ENCODE data around the gene PTPN6.

Gene PTPN6

DNA sequence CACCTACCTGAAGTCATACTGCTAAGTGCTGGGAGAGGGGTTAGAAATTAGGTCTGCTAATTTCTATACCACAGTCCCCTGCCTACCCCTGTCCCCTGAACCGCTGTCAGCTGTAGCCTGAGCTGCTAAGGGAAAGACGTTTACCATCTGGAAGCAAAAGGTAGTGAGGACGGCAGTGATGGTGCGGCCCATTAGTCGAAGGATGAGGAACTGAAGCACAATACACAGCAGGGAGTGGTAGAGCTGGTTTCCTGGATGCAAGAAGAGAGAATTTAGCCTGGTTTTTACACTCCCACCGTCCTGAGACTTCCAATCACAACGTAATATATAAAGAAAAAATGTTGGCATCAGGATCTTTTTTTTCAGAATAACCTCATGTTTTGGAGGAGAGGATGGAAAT, 31.4 kb downstream of the PTPN6 start:
- no peak for DNase-seq
- in situ Hi-C loops (cut with MboI; ENCODE audit: low pct_unique_long_range_greater_than_20kb, low sequenced_read_pairs): no loop called here

DNA sequence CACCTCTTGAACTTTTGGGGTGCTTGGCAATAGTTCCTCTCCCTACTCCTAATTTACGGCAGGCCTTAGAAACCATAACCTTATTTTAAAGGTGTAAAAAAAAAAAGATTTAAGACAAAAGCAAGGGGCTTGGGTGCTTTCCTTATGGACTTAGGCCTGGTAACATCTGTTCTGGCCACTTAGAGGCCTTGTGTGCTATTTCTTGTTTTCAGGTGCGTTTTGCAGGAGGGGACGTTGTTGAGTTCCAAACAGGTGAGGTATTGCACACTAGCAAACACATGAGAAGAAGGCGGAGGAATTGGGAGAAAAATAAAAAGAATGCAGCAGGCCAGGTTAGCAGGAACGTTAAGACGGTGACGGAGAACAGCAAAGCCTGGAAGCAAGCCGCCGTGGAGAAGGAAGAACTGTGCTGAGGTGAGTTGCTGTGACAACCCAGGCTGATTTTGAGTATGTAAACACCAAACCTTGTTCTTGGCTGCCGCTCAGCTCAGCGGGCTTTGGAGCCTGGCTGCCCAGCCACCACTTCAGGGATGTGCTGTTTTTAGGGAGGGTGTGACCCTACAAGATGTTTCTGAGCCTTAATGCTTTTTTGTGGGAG, 36.9 kb downstream of the PTPN6 start:
- in situ Hi-C loops (cut with MboI; ENCODE audit: low pct_unique_long_range_greater_than_20kb, low sequenced_read_pairs): no loop called here
- DNase-seq: no peak

DNA sequence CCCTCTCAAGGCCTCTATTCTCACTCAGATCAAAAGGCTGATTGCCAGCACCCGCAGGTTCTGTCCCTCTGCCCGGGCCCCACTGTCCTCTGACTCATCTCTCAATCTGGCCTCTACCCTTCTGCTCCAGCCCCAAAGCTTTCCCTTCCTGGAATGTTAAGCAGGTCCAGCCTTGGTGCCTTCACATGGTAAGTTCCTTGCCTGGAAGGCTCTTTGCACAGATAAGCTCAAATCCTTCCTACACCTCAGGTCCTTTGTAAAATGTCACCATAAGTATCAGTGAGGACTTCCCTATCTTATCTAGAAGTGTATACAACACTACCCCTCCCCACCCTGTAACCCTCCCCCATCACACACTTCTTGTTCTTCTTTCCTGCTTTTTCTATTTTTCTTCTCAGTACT, 44.9 kb downstream of the PTPN6 start:
- no peak for DNase-seq

GRCh38 chr12:6998715-6999451, 47.7 kb downstream of the PTPN6 start:
- in situ Hi-C loops (cut with MboI; ENCODE audit: low pct_unique_long_range_greater_than_20kb, low sequenced_read_pairs): no loop called here
- no peak for DNase-seq

More for the DNA sequence above, 44.9 kb downstream of the PTPN6 start:
- in situ Hi-C loops (cut with MboI; ENCODE audit: low pct_unique_long_range_greater_than_20kb, low sequenced_read_pairs): no loop called here

DNA sequence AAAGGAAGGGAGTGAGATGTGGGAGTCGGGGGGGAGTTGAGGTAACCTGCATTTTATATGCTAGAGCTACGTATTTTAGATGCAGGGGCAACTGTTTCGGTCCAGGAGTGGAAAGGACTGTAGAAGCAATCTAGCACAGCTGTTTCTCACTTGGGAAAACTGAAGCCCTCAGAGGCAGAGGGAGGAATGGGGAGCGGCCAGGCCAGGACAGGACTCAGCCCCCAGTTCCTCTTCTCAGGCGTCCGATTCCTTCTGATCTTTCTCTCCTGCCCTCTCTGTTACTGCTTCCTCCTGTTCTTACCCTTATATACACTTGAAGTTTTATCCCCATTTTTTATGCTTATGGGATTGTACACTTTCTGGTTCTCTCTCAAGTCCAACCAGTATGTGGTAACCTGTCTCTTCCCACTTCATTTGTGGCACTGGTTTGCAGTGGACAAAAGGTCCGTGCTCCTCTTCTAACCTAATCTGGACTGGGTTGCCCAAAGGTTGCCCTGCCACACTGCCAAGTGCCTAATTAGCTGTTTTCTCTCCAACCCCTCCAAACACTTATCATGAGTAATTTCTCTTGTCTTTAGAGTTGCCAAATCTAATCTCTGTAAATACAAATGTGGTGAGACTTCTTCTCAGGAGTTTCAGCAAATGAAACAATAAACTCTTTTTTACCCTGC, 50.9 kb downstream of the PTPN6 start:
- no peak for DNase-seq

GRCh38 chr12:7004287-7004803, 53.2 kb downstream of the PTPN6 start:
- in situ Hi-C loops (cut with MboI; ENCODE audit: low pct_unique_long_range_greater_than_20kb, low sequenced_read_pairs): no loop called here
- DNase-seq: no peak

More for the DNA sequence above, 50.9 kb downstream of the PTPN6 start:
- in situ Hi-C loops (cut with MboI; ENCODE audit: low pct_unique_long_range_greater_than_20kb, low sequenced_read_pairs): no loop called here

GRCh38 chr12:7004840-7005239, 53.7 kb downstream of the PTPN6 start:
- in situ Hi-C loops (cut with MboI; ENCODE audit: low pct_unique_long_range_greater_than_20kb, low sequenced_read_pairs): no loop called here
- DNase-seq: no peak

GRCh38 chr12:7005311-7005710, 54.2 kb downstream of the PTPN6 start:
- in situ Hi-C loops (cut with MboI; ENCODE audit: low pct_unique_long_range_greater_than_20kb, low sequenced_read_pairs): no loop called here
- DNase-seq: no peak

DNA sequence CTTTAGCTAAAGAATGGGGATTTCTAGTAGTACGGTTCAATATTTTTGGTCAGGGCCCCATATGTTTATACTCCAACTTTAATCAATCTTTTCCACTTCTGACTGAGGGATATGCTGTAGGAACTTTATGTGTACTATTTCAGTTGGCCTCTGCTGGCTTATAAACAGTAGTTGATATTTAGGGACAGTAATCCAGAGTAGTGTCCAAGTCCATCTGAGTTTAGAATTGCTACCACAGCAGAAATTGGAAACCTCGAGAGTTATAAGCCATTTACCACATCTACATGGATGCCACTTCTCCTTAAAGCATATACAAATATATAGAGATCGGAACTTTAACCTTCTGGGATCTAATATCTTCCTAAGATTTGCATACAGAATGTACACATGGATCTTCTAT, 55.5 kb downstream of the PTPN6 start:
- in situ Hi-C loops (cut with MboI; ENCODE audit: low pct_unique_long_range_greater_than_20kb, low sequenced_read_pairs): no loop called here
- no peak for DNase-seq

GRCh38 chr12:7008864-7009263, 57.7 kb downstream of the PTPN6 start:
- DNase-seq: no peak
- in situ Hi-C loops (cut with MboI; ENCODE audit: low pct_unique_long_range_greater_than_20kb, low sequenced_read_pairs): no loop called here

- no peak for DNase-seq
- in situ Hi-C loops (cut with MboI; ENCODE audit: low pct_unique_long_range_greater_than_20kb, low sequenced_read_pairs): no loop called here
Observed at GRCh38 chr12:7009512-7009911, 58.4 kb downstream of the PTPN6 start.

Data from KBM-7 (cell line).